SH-SY5Y (cell line): ENCODE data around the gene NRIP1.

Experiments used
- GATA2 ChIP-seq: IDR thresholded peaks from 2 replicates; pipeline ENCODE4 v1.6.1; 2011; ENCODE audit warnings: mild to moderate bottlenecking, low read depth, low read length
- GATA3 ChIP-seq: IDR thresholded peaks from 2 replicates; pipeline ENCODE4 v1.6.1; 2011; ENCODE audit warnings: low read depth, mild to moderate bottlenecking, low read length, moderate library complexity

DNA sequence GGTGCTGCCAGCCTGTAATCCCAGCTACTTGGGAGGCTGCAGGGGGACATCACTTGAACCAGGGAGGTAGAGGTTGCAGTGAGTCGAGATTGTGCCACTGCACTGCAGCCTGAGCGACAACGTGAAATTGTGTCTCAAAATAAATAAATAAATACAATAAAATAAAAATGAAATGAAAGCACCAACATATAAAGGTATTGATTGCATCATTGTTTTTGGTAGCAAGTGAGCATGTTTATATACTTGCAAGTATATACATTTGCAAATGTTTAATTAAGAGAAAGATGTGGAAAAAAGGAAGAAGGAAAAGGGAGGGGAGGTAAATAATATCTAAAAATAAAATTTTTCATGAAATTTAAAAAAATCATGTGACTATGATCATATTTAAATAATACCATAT lies 32.8 kb upstream of the NRIP1 start:
- no peak for TF ChIP-seq GATA3
- no peak for TF ChIP-seq GATA2
